ENCODE data around the gene GNMT. TPM values are rescaled to one million over a fixed set of nuclear protein-coding genes. Genes with fewer than 3 reads are reported as not detected.

GNMT gene
- total and polyA plus RNA-seq, 9 of the 15 experiments (the other 6 are each of a cell fraction or from before 2014, with no cell fraction given): 0.11 to 0.29 (median 0.15) TPM; not detected in 6

DNA sequence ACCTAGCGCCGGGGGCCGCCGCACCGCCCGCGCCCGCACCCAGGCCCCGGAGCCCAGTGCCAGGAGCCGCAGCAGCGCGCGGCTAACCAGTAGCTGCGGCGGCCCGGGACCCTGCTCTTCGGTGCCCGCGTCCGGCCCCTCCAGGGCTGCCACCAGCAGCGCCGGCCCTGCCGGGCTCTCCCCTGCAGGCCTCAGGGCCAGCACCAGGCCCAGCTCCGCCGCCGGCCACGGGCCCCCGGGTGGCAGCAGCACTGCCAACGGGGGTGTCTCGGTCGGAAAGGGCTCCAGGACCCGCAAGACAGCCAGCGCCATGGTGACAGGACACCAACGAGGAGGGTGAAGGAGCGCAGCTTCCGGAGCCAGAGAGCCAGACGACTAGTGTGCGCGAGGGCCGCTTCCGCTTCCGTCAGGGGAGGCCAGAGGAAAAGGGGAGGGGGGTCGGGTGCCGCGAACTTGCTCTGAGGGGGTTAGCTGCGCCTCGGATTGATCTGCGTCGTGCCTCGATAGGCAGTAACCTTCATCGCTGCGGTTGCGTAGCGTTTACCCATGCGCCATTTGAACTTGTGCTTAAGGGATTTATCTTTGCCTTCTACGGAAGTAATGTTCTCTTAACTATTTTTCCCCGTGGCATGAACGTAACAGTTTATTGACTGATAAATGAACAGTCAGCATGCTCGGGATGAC, 18.4 kb downstream of the GNMT start, which contains the start of gene PEX6 (continued):
- TF ChIP-seq TAF1 (IDR thresholded peaks at IDR 0.05; ENCODE audit: control insufficient read depth, extremely low read depth, insufficient read depth, low read length, severe bottlenecking) (peak; percentile 93), ZNF239 (CRISPR knock-in tag; IDR thresholded peaks at IDR 0.05) (no peak), POLR3A (IDR thresholded peaks at IDR 0.05; ENCODE audit: borderline replicate concordance, extremely low read depth, insufficient read depth, insufficient read length) (no peak), SMARCA4 (IDR thresholded peaks at IDR 0.05) (peak; percentile 59; the same call in 1 of the 2 replicates), NR2C1 (IDR thresholded peaks at IDR 0.05) (peak; percentile 31), NR2C1 (tag; IDR thresholded peaks at IDR 0.05) (peak; percentile 65; the same call in 1 of the 2 replicates), ZNF24 (IDR thresholded peaks at IDR 0.05) (peak; percentile 4; the same call in 1 of the 2 replicates), ZNF785 (CRISPR knock-in tag; IDR thresholded peaks at IDR 0.05) (no peak), TCF7L2 (IDR thresholded peaks at IDR 0.05; ENCODE audit: low read depth, low read length) (no peak), DPF2 (IDR thresholded peaks at IDR 0.05) (peak; percentile 75), SNIP1 (IDR thresholded peaks at IDR 0.05; ENCODE audit: low read depth) (peak; percentile 63; the same call in 1 of the 2 replicates), ZSCAN32 (CRISPR knock-in tag; IDR thresholded peaks at IDR 0.05) (no peak), RNF2 (IDR thresholded peaks at IDR 0.05) (peak; percentile 61), MTA1 (IDR thresholded peaks at IDR 0.05; ENCODE audit: borderline replicate concordance) (0 out of 2 replicates have a peak, but pooled peaks have one; percentile 22), FOS (IDR thresholded peaks at IDR 0.05; ENCODE audit: extremely low read depth, insufficient read length) (no peak), GTF2A2 (tag; IDR thresholded peaks at IDR 0.05) (no peak), CREM (IDR thresholded peaks at IDR 0.05; ENCODE audit: low read depth) (peak; percentile 88), ELF2 (CRISPR knock-in tag; IDR thresholded peaks at IDR 0.05) (peak; percentile 84), ZZZ3 (IDR thresholded peaks at IDR 0.05) (no peak; the same call in 1 of the 2 replicates), EP400 (IDR thresholded peaks at IDR 0.05) (peak; percentile 89), ASH1L (IDR thresholded peaks at IDR 0.05; ENCODE audit: borderline replicate concordance, low read depth, partially characterized antibody) (peak; percentile 11)
- TF ChIP-seq, protein P1, sequence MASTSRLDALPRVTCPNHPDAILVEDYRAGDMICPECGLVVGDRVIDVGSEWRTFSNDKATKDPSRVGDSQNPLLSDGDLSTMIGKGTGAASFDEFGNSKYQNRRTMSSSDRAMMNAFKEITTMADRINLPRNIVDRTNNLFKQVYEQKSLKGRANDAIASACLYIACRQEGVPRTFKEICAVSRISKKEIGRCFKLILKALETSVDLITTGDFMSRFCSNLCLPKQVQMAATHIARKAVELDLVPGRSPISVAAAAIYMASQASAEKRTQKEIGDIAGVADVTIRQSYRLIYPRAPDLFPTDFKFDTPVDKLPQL (IDR thresholded peaks at IDR 0.05; ENCODE audit: extremely low read depth, insufficient read length): peak; percentile 54
- TF ChIP-seq, protein P2, sequence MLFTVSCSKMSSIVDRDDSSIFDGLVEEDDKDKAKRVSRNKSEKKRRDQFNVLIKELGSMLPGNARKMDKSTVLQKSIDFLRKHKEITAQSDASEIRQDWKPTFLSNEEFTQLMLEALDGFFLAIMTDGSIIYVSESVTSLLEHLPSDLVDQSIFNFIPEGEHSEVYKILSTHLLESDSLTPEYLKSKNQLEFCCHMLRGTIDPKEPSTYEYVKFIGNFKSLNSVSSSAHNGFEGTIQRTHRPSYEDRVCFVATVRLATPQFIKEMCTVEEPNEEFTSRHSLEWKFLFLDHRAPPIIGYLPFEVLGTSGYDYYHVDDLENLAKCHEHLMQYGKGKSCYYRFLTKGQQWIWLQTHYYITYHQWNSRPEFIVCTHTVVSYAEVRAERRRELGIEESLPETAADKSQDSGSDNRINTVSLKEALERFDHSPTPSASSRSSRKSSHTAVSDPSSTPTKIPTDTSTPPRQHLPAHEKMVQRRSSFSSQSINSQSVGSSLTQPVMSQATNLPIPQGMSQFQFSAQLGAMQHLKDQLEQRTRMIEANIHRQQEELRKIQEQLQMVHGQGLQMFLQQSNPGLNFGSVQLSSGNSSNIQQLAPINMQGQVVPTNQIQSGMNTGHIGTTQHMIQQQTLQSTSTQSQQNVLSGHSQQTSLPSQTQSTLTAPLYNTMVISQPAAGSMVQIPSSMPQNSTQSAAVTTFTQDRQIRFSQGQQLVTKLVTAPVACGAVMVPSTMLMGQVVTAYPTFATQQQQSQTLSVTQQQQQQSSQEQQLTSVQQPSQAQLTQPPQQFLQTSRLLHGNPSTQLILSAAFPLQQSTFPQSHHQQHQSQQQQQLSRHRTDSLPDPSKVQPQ (CRISPR knock-in tag; IDR thresholded peaks at IDR 0.05; ENCODE audit: borderline replicate concordance): no peak
- TF ChIP-seq, protein P3, sequence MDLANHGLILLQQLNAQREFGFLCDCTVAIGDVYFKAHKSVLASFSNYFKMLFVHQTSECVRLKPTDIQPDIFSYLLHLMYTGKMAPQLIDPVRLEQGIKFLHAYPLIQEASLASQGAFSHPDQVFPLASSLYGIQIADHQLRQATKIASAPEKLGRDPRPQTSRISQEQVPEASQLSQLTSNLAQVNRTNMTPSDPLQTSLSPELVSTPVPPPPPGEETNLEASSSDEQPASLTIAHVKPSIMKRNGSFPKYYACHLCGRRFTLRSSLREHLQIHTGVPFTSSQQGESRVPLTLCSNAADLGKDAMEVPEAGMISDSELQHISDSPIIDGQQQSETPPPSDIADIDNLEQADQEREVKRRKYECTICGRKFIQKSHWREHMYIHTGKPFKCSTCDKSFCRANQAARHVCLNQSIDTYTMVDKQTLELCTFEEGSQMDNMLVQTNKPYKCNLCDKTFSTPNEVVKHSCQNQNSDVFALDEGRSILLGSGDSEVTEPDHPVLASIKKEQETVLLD (IDR thresholded peaks at IDR 0.05): peak; percentile 64; the same call in 1 of the 2 replicates
- TF ChIP-seq, protein P4, sequence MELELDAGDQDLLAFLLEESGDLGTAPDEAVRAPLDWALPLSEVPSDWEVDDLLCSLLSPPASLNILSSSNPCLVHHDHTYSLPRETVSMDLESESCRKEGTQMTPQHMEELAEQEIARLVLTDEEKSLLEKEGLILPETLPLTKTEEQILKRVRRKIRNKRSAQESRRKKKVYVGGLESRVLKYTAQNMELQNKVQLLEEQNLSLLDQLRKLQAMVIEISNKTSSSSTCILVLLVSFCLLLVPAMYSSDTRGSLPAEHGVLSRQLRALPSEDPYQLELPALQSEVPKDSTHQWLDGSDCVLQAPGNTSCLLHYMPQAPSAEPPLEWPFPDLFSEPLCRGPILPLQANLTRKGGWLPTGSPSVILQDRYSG (tag; conservative IDR thresholded peaks at IDR 0.05; ENCODE audit: low read depth): peak; percentile 24; the same call in 1 of the 2 replicates

Measured in K562 (cell line).